Islet precursor cell (in vitro differentiated cells): ENCODE data around the gene RNASEL.
"Not testable (repeated sequence)": the region's sequence is repeated elsewhere in the genome, so short reads cannot be mapped to it uniquely, and the experiment has no call there.

ENCODE experiments used
- DNase-seq: peaks from one replicate; pipeline ENCODE4 v3.0.0-alpha.2; 2018

Gene RNASEL, protein sequence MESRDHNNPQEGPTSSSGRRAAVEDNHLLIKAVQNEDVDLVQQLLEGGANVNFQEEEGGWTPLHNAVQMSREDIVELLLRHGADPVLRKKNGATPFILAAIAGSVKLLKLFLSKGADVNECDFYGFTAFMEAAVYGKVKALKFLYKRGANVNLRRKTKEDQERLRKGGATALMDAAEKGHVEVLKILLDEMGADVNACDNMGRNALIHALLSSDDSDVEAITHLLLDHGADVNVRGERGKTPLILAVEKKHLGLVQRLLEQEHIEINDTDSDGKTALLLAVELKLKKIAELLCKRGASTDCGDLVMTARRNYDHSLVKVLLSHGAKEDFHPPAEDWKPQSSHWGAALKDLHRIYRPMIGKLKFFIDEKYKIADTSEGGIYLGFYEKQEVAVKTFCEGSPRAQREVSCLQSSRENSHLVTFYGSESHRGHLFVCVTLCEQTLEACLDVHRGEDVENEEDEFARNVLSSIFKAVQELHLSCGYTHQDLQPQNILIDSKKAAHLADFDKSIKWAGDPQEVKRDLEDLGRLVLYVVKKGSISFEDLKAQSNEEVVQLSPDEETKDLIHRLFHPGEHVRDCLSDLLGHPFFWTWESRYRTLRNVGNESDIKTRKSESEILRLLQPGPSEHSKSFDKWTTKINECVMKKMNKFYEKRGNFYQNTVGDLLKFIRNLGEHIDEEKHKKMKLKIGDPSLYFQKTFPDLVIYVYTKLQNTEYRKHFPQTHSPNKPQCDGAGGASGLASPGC

DNA sequence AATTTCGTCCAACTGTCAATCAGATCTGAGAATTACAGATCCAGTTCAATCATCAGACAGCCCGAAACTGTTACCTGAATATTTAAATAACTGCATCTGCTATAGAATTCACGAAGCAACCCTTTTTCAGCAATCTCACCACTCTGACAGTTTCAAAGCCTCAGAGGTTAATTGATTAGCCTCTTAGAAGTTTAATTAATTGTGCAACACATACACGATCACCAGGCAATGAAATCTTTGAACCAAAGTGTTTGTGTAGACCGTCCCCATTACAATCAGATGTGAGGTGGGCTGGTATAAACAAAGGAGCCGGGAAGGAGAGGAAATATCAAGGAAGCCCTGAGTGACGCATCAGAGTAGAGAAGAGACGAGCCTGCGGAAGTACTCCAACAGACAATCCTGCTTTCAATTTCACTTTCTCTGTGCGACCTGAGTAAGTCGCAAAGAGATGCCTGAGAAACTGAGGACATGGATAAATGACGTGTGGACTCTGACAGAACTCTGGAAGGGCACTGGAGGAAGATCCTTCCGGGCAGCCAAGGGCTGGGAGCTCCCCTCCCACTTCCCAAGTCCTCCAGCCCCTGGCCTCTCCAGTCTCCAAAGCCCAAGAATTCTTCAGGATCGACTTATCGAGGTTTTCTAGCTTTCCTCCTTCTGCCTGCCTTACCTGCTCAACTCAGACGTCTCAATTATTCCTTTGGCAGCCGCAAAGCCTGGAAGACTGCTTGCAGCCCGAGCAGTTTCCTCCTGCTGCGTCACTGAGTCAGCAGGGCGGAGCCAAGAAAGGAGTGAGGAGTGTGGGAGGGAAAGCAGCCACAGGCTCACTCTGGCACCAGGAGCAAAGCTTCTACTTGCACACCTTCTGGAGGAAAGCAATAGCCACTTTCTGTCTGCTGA is at the start of gene RNASEL:
Gene RNASEL, minus strand, starts transcription at position 757 of the 897 bp plus-strand sequence. CDS start 2,450 bp downstream, outside the sequence.
- DNase-seq, result peak; percentile 90

DNA sequence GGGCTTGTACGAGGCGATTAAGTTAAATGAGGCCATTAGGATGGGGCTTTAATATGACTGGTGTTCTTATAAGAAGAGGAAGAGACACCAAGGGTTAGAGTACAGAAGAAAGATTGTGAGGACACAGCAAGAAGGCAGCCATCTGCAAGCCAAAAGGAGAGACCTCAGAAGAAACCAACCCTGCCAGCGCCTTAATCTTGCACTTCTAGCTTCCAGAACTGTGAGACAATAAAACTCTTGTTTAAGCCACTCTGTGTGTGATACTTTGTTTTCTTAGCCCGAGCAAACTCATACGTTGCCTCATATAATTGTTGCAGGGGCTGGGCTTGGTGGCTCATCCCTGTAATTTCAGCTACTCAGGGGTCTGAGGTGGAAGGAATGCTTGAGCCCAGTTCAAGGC is 48.7 kb upstream of the RNASEL start:
- DNase-seq, result no peak

DNA sequence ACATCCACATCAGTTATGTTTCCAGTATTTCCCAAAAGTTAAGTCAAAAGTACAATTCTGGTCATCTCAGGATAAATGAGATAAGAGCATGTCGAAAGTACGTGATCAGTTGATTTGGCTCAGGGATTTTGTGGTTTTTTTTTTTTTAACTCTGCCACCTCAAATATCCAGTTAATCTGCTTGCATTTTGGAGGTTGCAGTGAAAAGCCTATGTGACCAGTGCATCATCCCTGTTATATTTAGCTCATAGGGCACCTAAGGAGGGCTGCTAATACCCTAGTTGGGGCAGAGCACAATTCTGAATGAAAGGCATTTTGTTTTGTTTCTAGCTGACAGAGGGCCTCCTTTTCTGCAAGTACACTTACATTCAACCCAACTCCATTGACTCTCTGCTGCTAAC is 46.8 kb upstream of the RNASEL start:
- DNase-seq, result no peak

DNA sequence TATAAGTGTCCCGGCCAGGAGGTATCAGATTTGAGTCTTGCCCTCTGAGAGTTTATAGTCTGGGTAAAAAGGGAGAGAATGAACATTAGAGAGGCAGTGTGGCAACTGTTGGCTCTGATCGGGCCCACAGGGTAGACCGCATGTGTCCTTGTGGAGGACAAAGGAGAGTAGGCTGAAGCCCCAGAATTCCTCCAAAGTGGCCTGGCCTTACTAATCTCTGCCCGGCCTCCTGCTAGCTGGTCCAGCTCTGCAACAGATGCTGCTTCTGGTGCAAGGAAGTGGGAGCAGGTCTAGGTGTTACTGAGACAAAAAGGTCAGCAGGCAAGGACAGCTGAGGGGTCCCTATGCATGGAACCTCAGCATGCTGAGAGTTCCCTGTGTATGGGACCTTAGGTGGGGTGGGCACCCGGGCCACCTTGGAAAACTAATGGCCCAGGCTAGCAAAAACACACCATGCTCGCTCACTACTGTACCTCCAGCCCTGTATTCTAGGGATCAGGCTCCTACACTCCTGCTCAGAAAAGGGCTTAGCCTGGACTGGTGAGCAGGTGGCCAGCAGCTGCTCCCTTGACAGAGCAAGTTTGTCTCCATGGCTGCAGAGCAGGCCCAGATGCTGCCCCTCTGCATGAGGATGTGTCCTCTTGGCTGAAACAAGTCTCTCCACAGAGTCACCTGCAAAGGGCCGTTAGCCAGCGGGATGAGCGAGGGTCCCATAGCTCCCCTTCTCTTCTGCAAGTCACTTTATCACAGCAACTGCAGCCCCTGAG is 45.4 kb upstream of the RNASEL start:
- DNase-seq, result no peak

GRCh38 chr1:182633657-182634281 is 44.7 kb upstream of the RNASEL start:
- DNase-seq, result peak; percentile 93

- no peak for DNase-seq
Measured at GRCh38 chr1:182633031-182633430, 44.0 kb upstream of the RNASEL start.

DNA sequence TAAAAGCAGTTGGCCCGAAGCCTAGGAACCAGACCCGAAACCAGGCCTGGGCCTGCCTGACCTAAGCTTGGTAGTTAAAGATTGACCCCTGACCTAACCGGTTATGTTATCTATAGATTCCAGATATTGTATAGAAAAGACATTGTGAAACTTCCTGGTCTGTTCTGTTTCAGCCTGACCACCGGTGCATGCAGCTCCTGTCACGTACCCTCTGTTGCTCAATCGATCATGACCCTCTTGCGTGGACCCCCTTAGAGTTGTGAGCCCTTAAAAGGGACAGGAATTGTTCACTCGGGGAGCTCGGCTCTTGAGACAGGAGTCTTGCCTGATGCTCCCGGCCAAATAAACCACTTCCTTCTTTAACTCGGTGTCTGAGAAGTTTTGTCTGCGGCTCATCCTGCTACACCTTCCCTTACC is 43.4 kb upstream of the RNASEL start:
- DNase-seq, result not testable (repeated sequence)

- no peak for DNase-seq
Measured at GRCh38 chr1:182631954-182632353, 42.9 kb upstream of the RNASEL start.

GRCh38 chr1:182631053-182631677 is 42.1 kb upstream of the RNASEL start:
- no peak for DNase-seq

- DNase-seq, result peak; percentile 46
Measured at GRCh38 chr1:182630586-182630985, 41.5 kb upstream of the RNASEL start.

GRCh38 chr1:182629499-182630096 is 40.5 kb upstream of the RNASEL start:
- DNase-seq, result peak; percentile 47

GRCh38 chr1:182629080-182629479 is 40.0 kb upstream of the RNASEL start:
- no peak for DNase-seq

DNA sequence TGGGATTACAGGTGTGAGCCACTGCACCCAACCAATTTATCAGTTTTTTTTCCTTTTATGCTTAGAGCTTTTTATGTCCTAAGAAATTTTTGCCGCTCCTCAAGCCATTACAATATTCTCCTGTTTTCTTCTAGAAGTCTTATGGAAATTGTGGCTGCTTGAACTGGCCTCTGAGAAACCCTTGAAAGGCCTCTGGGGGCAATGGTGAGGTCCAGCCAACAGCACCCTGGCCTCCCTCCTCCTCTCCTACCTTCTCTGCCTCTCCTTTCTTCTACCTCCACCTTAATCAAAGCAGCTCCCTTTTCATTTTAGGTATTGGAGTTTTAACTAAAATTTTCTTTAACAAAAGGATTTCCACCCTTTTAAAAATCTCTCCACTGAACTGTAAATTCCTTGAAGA is 39.6 kb upstream of the RNASEL start:
- no peak for DNase-seq

DNA sequence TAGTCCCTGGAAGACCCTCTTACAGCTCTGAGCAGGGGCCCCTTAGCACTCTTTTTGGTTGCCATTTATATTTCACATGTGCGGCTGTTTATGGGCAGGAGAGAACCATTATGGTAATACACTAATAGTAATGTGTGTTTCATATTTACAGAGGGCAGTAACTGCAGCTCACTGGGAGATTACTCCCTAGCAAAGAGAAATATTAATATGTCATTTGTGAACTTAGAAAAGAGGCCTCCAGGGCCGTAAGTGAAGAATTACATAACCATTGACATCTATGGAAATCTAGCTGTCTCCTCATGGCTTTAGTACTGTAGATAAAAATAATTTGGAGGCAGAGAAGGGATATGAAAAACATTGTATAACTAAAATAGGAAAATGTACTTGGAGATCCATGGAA is 38.6 kb upstream of the RNASEL start:
- DNase-seq, result no peak

GRCh38 chr1:182626527-182626926 is 37.5 kb upstream of the RNASEL start:
- DNase-seq, result no peak

GRCh38 chr1:182625719-182626504 is 36.9 kb upstream of the RNASEL start:
- DNase-seq, result peak; percentile 80

- no peak for DNase-seq
Measured at GRCh38 chr1:182625024-182625423, 36.0 kb upstream of the RNASEL start.

DNA sequence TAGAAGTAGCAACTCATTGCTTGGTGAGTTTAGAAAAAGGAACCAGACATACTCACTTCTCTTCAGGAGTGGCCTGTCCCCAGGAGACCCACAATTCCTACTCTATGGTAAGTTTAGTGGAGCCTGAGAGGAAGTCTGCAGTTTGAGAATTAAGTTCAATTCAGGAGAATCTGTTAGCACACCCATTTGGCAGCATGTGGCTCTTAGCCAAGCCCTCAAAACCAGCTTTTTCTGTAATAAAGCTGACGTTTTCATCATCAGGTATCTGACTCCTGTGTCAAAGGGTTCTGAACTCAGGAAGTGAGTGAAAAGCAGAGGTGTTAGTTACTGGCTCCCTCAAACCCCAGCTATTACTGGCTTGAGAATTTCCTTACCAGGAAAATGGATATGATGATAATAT is 35.5 kb upstream of the RNASEL start:
- DNase-seq, result no peak

DNA sequence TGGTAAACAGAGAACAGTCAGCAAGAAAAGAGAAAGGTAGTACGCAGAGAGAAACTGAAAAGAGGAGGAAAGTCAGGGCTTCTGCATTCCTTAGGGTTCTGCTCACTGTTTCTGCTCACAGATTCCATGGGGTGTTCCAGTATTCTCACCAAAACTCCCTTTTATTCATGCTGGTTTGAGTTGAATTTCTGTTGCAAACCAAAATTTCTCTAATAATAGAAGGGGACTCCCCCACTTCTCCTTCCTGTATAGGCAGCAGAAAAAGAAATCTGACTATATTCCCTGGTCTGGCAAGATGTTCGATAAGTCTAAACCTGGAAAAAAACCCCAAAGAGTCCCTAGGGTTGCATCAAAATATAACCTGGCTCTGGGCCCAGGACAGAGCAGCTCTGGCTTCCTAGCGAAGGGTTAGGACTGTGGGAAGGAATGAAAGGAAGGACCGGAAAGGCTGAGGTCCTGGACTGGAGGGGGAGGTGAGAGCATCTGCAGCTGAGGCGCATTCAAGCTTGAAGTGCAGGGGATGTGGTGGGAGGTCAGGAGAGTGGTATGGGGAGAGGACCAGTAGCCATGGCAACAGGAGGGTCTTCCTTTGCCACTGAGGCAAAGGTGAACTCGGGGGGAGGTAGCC is 34.0 kb upstream of the RNASEL start:
- peak; percentile 43 for DNase-seq

GRCh38 chr1:182621906-182622305 is 32.9 kb upstream of the RNASEL start:
- no peak for DNase-seq
